GM23338 (cell line): Measurements from ENCODE around the gene SAPCD1. TPM values are rescaled to one million over a fixed set of nuclear protein-coding genes. Genes with fewer than 3 reads are reported as not detected.

Source experiments
- ATAC-seq: fragments of 200-7000 bp; cut with Tn5 transposase; 3 replicates; pipeline ENCODE4 v1.9.1; 2020
- DNase-seq: peaks from one replicate; pipeline ENCODE4 v3.0.0-alpha.2; 2015; ENCODE audit warnings: low spot score
- H2AFZ ChIP-seq: fragments of 200-600 bp; sonication (generic); 2 replicates; pipeline ENCODE4 v1.8.0; 2016; ENCODE audit warnings: antibody characterized with exemption, mild to moderate bottlenecking, moderate library complexity
- H3F3A ChIP-seq: fragments of 200-600 bp; sonication (generic); replicated peaks from 2 replicates; pipeline ENCODE4 v1.8.0; 2017; ENCODE audit warnings: antibody characterized with exemption, mixed run types, low read depth
- H3K27ac ChIP-seq: fragments of 200-600 bp; sonication (generic); 2 replicates; pipeline ENCODE4 v1.6.1; 2016; ENCODE audit warnings: low read depth
- H3K27me3 ChIP-seq: fragments of 200-600 bp; sonication (generic); 2 replicates; pipeline ENCODE4 v1.8.0; 2016; ENCODE audit warnings: mild to moderate bottlenecking, mixed run types, moderate library complexity; ENCODE audit not compliant: insufficient read depth
- H3K36me3 ChIP-seq: fragments of 200-600 bp; sonication (generic); 2 replicates; pipeline ENCODE4 v1.8.0; 2016; ENCODE audit warnings: mild to moderate bottlenecking; ENCODE audit not compliant: insufficient read depth
- H3K4me1 ChIP-seq: fragments of 200-600 bp; sonication (generic); 2 replicates; pipeline ENCODE4 v1.8.0; 2016; ENCODE audit warnings: mild to moderate bottlenecking, moderate library complexity; ENCODE audit not compliant: insufficient read depth
- H3K4me2 ChIP-seq: fragments of 200-600 bp; sonication (generic); 2 replicates; pipeline ENCODE4 v1.7.1; 2017; ENCODE audit warnings: mixed run types
- H3K4me3 ChIP-seq: fragments of 200-600 bp; sonication (generic); 2 replicates; pipeline ENCODE4 v1.6.1; 2016; ENCODE audit warnings: mixed run types
- H3K79me2 ChIP-seq: fragments of 200-600 bp; sonication (generic); replicated peaks from 2 replicates; pipeline ENCODE4 v1.8.0; 2017; ENCODE audit warnings: mild to moderate bottlenecking; ENCODE audit not compliant: insufficient read depth
- H3K9me2 ChIP-seq: fragments of 200-600 bp; sonication (generic); 2 replicates; pipeline ENCODE4 v1.8.0; 2017; ENCODE audit not compliant: insufficient read depth
- H4K20me1 ChIP-seq: fragments of 200-600 bp; sonication (generic); replicated peaks from 2 replicates; pipeline ENCODE4 v1.8.0; 2017; ENCODE audit warnings: mild to moderate bottlenecking; ENCODE audit not compliant: insufficient read depth
- H3K27ac Mint-ChIP-seq: 2 replicates; pipeline ENCODE4 v1.8.0; 2020; ENCODE audit warnings: inconsistent platforms, mild to moderate bottlenecking, moderate library complexity, mixed read lengths
- H3K27me3 Mint-ChIP-seq: 3 replicates; pipeline ENCODE4 v1.8.0; 2022; ENCODE audit warnings: low read depth, mild to moderate bottlenecking, moderate library complexity, mixed read lengths, inconsistent platforms; ENCODE audit not compliant: insufficient read depth, poor library complexity
- H3K36me3 Mint-ChIP-seq: 3 replicates; pipeline ENCODE4 v1.8.0; 2021; ENCODE audit warnings: low read depth, mild to moderate bottlenecking, inconsistent platforms, moderate library complexity, mixed read lengths
- H3K4me1 Mint-ChIP-seq: 3 replicates; pipeline ENCODE4 v1.8.0; 2020; ENCODE audit warnings: mild to moderate bottlenecking, inconsistent platforms, mixed read lengths
- H3K4me3 Mint-ChIP-seq: 3 replicates; pipeline ENCODE4 v1.8.0; 2021; ENCODE audit warnings: moderate library complexity, mild to moderate bottlenecking, inconsistent platforms, mixed read lengths
- H3K9me3 Mint-ChIP-seq: 3 replicates; pipeline ENCODE4 v1.8.0; 2020; ENCODE audit warnings: moderate library complexity, mild to moderate bottlenecking, inconsistent platforms, mixed read lengths
- CREB1 ChIP-seq: fragments of 250-450 bp; sonication (Bioruptor Pico); IDR thresholded peaks from 2 replicates; pipeline ENCODE4 v1.5.0; 2020; ENCODE audit warnings: low read depth, mild to moderate bottlenecking, moderate library complexity
- EZH2 ChIP-seq: fragments of 200-600 bp; sonication (generic); IDR thresholded peaks from one replicate; pipeline ENCODE4 v1.8.0; 2017; ENCODE audit warnings: antibody characterized with exemption, mild to moderate bottlenecking, low read depth; ENCODE audit not compliant: unreplicated experiment
- EZH2phosphoT487 ChIP-seq: fragments of 200-600 bp; sonication (generic); IDR thresholded peaks from one replicate; pipeline ENCODE4 v1.8.1; 2018; ENCODE audit warnings: antibody characterized with exemption; ENCODE audit not compliant: unreplicated experiment
- JUNB ChIP-seq: IDR thresholded peaks from one replicate; pipeline ENCODE4 v1.6.1; 2016; ENCODE audit warnings: antibody characterized with exemption; ENCODE audit not compliant: unreplicated experiment
- NANOG ChIP-seq: IDR thresholded peaks from 2 replicates; pipeline ENCODE4 v1.6.1; 2016; ENCODE audit warnings: antibody characterized with exemption, borderline replicate concordance
- POLR2AphosphoS5 ChIP-seq: IDR thresholded peaks from 2 replicates; pipeline ENCODE4 v1.6.1; 2016; ENCODE audit warnings: antibody characterized with exemption, low read depth
- STAT1 ChIP-seq: IDR thresholded peaks from one replicate; pipeline ENCODE4 v1.6.1; 2016; ENCODE audit warnings: antibody characterized with exemption; ENCODE audit not compliant: unreplicated experiment
- ZNF114 ChIP-seq: fragments of 250-450 bp; sonication (Bioruptor Pico); IDR thresholded peaks from 2 replicates; pipeline ENCODE4 v1.5.0; 2020; ENCODE audit warnings: mild to moderate bottlenecking, moderate library complexity
- ZNF331 ChIP-seq: fragments of 250-450 bp; sonication (Bioruptor Pico); IDR thresholded peaks from 2 replicates; pipeline ENCODE4 v1.5.0; 2020; ENCODE audit warnings: low read depth, mild to moderate bottlenecking, moderate library complexity
- polyA plus RNA-seq: library from polyadenylated mRNA; unstranded; fragments of >200 nt; fragmentation: Nextera tagmentation; extraction: Ambion mirVana; gene quantifications from 2 replicates; pipeline ENCODE4 v1.2.1, GENCODE V29; 2016
- total RNA-seq: library from RNA; depleted of rRNA; stranded (reverse); fragments of >200 nt; shearing (Covaris generic); gene quantifications from 2 replicates; pipeline ENCODE4 v1.2.3, GENCODE V29; 2014
- TF ChIP-seq, protein P1 (sequence below): IDR thresholded peaks from one replicate; pipeline ENCODE4 v1.6.1; 2018; ENCODE audit warnings: antibody characterized with exemption; ENCODE audit not compliant: unreplicated experiment
- TF ChIP-seq, protein P2 (sequence below), 2 experiments: fragments of 200-600 bp in 1 of 2; sonication (generic) in 1 of 2; conservative IDR thresholded peaks; 2 replicates each; pipeline versions ENCODE4 v1.5.1 to v1.6.1; 2016 to 2017; ENCODE audit warnings: antibody characterized with exemption in 2 of 2, low read depth in 2 of 2, mild to moderate bottlenecking in 2 of 2, moderate library complexity in 1 of 2
- TF ChIP-seq, protein P3 (sequence below): IDR thresholded peaks from 2 replicates; pipeline ENCODE4 v1.6.1; 2016; ENCODE audit warnings: antibody characterized with exemption
- TF ChIP-seq, protein P4 (sequence below): fragments of 250-450 bp; sonication (Bioruptor Pico); IDR thresholded peaks from 2 replicates; pipeline ENCODE4 v1.5.0; 2020; ENCODE audit warnings: mild to moderate bottlenecking, moderate library complexity

Gene SAPCD1
- total and polyA plus RNA-seq, 2 experiments from 2014 or later = 3.9 to 5.0 TPM

DNA sequence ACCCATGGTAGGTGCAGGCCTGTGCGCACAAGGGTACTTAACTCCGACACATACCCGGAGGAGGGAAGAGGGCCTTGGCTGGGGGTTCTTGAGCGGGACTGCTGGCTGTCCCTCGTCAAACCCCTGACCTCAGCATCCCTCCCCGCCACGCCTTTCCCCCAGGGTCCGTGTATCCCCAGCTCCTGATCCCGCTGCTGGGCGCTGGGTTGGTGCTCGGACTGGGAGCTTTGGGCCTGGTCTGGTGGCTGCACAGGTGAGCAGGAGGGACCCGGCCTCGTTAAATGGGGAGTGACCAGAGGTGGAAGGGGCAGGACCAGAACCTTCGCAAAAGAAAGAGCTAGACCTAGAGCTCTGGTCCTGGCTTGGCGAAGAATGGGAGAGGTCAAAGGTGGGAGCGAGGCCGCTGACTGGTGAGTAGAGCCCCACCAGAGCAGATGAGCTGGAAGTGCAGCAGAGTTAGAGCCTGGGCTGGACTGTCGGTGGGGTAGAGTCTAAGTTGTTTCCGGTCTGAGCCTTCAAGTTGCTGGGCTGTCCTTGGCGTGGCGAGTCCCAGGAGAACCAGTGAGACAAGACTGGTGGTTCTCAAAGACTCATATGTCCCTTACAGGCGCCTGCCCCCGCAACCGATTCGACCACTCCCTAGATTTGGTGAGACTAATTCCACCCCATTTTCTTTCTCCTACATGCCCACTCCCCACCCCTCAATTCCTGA is 38.3 kb upstream of the SAPCD1 start:
- Histone ChIP-seq H3K4me1 (peaks cover 4% of the 10 kb centered on the region; the same call in 1 of the 2 replicates), H3K9me2 (no peaks in the 10 kb centered on the region), H3K36me3 (no peaks in the 10 kb centered on the region), H3K4me3 (no peak overlapping the region), H2AFZ (no peak overlapping the region), H3K4me2 (no peak overlapping the region), H4K20me1 (no peaks in the 10 kb centered on the region), H3K79me2 (no peaks in the 10 kb centered on the region), H3F3A (no peaks in the 10 kb centered on the region), H3K27me3 (peaks cover 8% of the 10 kb centered on the region; the same call in 1 of the 2 replicates), H3K27ac (no peak overlapping the region)
- peaks cover 22% of the 10 kb centered on the region for H3K36me3 Mint-ChIP-seq
- H3K9me3 Mint-ChIP-seq = no peaks in the 10 kb centered on the region; the same call in 2 of the 3 replicates
- peaks cover 9% of the 10 kb centered on the region; the same call in 1 of the 3 replicates for H3K4me1 Mint-ChIP-seq
- H3K4me3 Mint-ChIP-seq = no peak overlapping the region
- peaks cover 21% of the 10 kb centered on the region for H3K27me3 Mint-ChIP-seq
- TF ChIP-seq EZH2phosphoT487 = no peak
- TF ChIP-seq, protein P1, sequence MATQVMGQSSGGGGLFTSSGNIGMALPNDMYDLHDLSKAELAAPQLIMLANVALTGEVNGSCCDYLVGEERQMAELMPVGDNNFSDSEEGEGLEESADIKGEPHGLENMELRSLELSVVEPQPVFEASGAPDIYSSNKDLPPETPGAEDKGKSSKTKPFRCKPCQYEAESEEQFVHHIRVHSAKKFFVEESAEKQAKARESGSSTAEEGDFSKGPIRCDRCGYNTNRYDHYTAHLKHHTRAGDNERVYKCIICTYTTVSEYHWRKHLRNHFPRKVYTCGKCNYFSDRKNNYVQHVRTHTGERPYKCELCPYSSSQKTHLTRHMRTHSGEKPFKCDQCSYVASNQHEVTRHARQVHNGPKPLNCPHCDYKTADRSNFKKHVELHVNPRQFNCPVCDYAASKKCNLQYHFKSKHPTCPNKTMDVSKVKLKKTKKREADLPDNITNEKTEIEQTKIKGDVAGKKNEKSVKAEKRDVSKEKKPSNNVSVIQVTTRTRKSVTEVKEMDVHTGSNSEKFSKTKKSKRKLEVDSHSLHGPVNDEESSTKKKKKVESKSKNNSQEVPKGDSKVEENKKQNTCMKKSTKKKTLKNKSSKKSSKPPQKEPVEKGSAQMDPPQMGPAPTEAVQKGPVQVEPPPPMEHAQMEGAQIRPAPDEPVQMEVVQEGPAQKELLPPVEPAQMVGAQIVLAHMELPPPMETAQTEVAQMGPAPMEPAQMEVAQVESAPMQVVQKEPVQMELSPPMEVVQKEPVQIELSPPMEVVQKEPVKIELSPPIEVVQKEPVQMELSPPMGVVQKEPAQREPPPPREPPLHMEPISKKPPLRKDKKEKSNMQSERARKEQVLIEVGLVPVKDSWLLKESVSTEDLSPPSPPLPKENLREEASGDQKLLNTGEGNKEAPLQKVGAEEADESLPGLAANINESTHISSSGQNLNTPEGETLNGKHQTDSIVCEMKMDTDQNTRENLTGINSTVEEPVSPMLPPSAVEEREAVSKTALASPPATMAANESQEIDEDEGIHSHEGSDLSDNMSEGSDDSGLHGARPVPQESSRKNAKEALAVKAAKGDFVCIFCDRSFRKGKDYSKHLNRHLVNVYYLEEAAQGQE = no peak
- TF ChIP-seq CREB1 (CRISPR knock-in tag) = no peak
- no peak for TF ChIP-seq JUNB
- TF ChIP-seq, protein P2, sequence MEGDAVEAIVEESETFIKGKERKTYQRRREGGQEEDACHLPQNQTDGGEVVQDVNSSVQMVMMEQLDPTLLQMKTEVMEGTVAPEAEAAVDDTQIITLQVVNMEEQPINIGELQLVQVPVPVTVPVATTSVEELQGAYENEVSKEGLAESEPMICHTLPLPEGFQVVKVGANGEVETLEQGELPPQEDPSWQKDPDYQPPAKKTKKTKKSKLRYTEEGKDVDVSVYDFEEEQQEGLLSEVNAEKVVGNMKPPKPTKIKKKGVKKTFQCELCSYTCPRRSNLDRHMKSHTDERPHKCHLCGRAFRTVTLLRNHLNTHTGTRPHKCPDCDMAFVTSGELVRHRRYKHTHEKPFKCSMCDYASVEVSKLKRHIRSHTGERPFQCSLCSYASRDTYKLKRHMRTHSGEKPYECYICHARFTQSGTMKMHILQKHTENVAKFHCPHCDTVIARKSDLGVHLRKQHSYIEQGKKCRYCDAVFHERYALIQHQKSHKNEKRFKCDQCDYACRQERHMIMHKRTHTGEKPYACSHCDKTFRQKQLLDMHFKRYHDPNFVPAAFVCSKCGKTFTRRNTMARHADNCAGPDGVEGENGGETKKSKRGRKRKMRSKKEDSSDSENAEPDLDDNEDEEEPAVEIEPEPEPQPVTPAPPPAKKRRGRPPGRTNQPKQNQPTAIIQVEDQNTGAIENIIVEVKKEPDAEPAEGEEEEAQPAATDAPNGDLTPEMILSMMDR (conservative IDR thresholded peaks at IDR 0.05; ENCODE audit: low read depth in 2 of 2) = no peak
- TF ChIP-seq POLR2AphosphoS5 = no peak
- no peak for TF ChIP-seq ZNF331
- TF ChIP-seq STAT1 = no peak
- TF ChIP-seq ZNF114 (CRISPR knock-in tag) = no peak
- TF ChIP-seq, protein P3, sequence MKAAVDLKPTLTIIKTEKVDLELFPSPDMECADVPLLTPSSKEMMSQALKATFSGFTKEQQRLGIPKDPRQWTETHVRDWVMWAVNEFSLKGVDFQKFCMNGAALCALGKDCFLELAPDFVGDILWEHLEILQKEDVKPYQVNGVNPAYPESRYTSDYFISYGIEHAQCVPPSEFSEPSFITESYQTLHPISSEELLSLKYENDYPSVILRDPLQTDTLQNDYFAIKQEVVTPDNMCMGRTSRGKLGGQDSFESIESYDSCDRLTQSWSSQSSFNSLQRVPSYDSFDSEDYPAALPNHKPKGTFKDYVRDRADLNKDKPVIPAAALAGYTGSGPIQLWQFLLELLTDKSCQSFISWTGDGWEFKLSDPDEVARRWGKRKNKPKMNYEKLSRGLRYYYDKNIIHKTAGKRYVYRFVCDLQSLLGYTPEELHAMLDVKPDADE = no peak
- no peak for TF ChIP-seq NANOG
- TF ChIP-seq, protein P4, sequence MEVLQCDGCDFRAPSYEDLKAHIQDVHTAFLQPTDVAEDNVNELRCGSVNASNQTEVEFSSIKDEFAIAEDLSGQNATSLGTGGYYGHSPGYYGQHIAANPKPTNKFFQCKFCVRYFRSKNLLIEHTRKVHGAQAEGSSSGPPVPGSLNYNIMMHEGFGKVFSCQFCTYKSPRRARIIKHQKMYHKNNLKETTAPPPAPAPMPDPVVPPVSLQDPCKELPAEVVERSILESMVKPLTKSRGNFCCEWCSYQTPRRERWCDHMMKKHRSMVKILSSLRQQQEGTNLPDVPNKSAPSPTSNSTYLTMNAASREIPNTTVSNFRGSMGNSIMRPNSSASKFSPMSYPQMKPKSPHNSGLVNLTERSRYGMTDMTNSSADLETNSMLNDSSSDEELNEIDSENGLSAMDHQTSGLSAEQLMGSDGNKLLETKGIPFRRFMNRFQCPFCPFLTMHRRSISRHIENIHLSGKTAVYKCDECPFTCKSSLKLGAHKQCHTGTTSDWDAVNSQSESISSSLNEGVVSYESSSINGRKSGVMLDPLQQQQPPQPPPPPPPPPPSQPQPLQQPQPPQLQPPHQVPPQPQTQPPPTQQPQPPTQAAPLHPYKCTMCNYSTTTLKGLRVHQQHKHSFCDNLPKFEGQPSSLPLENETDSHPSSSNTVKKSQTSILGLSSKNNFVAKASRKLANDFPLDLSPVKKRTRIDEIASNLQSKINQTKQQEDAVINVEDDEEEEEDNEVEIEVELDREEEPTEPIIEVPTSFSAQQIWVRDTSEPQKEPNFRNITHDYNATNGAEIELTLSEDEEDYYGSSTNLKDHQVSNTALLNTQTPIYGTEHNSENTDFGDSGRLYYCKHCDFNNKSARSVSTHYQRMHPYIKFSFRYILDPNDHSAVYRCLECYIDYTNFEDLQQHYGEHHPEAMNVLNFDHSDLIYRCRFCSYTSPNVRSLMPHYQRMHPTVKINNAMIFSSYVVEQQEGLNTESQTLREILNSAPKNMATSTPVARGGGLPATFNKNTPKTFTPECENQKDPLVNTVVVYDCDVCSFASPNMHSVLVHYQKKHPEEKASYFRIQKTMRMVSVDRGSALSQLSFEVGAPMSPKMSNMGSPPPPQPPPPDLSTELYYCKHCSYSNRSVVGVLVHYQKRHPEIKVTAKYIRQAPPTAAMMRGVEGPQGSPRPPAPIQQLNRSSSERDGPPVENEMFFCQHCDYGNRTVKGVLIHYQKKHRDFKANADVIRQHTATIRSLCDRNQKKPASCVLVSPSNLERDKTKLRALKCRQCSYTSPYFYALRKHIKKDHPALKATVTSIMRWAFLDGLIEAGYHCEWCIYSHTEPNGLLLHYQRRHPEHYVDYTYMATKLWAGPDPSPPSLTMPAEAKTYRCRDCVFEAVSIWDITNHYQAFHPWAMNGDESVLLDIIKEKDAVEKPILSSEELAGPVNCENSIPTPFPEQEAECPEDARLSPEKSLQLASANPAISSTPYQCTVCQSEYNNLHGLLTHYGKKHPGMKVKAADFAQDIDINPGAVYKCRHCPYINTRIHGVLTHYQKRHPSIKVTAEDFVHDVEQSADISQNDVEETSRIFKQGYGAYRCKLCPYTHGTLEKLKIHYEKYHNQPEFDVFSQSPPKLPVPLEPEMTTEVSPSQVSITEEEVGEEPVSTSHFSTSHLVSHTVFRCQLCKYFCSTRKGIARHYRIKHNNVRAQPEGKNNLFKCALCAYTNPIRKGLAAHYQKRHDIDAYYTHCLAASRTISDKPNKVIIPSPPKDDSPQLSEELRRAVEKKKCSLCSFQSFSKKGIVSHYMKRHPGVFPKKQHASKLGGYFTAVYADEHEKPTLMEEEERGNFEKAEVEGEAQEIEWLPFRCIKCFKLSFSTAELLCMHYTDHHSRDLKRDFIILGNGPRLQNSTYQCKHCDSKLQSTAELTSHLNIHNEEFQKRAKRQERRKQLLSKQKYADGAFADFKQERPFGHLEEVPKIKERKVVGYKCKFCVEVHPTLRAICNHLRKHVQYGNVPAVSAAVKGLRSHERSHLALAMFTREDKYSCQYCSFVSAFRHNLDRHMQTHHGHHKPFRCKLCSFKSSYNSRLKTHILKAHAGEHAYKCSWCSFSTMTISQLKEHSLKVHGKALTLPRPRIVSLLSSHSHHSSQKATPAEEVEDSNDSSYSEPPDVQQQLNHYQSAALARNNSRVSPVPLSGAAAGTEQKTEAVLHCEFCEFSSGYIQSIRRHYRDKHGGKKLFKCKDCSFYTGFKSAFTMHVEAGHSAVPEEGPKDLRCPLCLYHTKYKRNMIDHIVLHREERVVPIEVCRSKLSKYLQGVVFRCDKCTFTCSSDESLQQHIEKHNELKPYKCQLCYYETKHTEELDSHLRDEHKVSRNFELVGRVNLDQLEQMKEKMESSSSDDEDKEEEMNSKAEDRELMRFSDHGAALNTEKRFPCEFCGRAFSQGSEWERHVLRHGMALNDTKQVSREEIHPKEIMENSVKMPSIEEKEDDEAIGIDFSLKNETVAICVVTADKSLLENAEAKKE (CRISPR knock-in tag) = no peak
- TF ChIP-seq EZH2 = no peak
- ATAC-seq = no peak
- no peak overlapping the region for H3K27ac Mint-ChIP-seq
- DNase-seq = no peak
